GM12878 (cell line): ENCODE measurements around the gene STAT4. TPM values are rescaled to one million over a fixed set of nuclear protein-coding genes. Genes with fewer than 3 reads are reported as not detected.

Experiments used
- EZH2 ChIP-seq: IDR thresholded peaks from 2 replicates; pipeline ENCODE4 v1.6.1; 2012; ENCODE audit warnings: low read depth, mild to moderate bottlenecking, control low read depth, inconsistent platforms, low read length, borderline replicate concordance; ENCODE audit not compliant: control insufficient read depth
- FOXK2 ChIP-seq: fragments of 450-650 bp; IDR thresholded peaks from 2 replicates; pipeline ENCODE4 v1.6.1; 2017; ENCODE audit warnings: mild to moderate bottlenecking, moderate library complexity
- POLR2AphosphoS5 ChIP-seq: IDR thresholded peaks from 2 replicates; pipeline ENCODE4 v1.6.1; 2011; ENCODE audit warnings: mild to moderate bottlenecking, low read length, inconsistent platforms
- STAT3 ChIP-seq: IDR thresholded peaks from 2 replicates; pipeline ENCODE4 v1.6.1; 2011; ENCODE audit warnings: low read depth, low read length, improper control_type of control experiment
- ZZZ3 ChIP-seq: IDR thresholded peaks from 2 replicates; pipeline ENCODE4 v1.6.1; 2011; ENCODE audit warnings: low read depth; ENCODE audit not compliant: control insufficient read depth, insufficient read length
- polyA plus RNA-seq, 11 experiments: library from polyadenylated mRNA; depleted of rRNA in 4 of 11; unstranded in 6 of 11; stranded (reverse) in 5 of 11; fragments of >200 nt; fragmentation: Nextera tagmentation in 4 of 11; fragmentation: Illumina TruSeq in 1 of 11; extraction: Ambion mirVana in 4 of 11; extraction: Trizol in 1 of 11; gene quantifications; 1 replicate in 1 of 11; 2 replicates in 10 of 11; pipeline versions ENCODE4 v1.2.1 to v1.2.3, GENCODE V29; 2011 to 2016; ENCODE audit warnings: inconsistent platforms in 2 of 11, missing spikeins in 2 of 11, low read depth in 1 of 11
- total RNA-seq, 4 experiments: library from RNA; depleted of rRNA in 3 of 4; stranded (reverse); fragments of >200 nt in 3 of 4; fragmentation: Illumina TruSeq in 1 of 4; extraction: Trizol in 1 of 4; gene quantifications; 2 replicates each; pipeline versions ENCODE4 v1.2.1 to v1.2.3, GENCODE V29; 2013 to 2021
- TF ChIP-seq, protein P1 (sequence below): fragments of 450-650 bp; IDR thresholded peaks from 2 replicates; pipeline ENCODE4 v1.6.1; 2017; ENCODE audit warnings: mild to moderate bottlenecking, moderate library complexity
- TF ChIP-seq, protein P2 (sequence below), 3 experiments: IDR thresholded peaks in 2 of 3; conservative IDR thresholded peaks in 1 of 3; 2 replicates each; pipeline ENCODE4 v1.5.1; 2011; ENCODE audit warnings: low read depth in 3 of 3, low read length in 3 of 3, mild to moderate bottlenecking in 3 of 3, control low read depth in 2 of 3, moderate library complexity in 2 of 3, inconsistent platforms in 1 of 3, mixed read lengths in 1 of 3; ENCODE audit not compliant: control insufficient read depth in 2 of 3, insufficient read depth in 1 of 3; ENCODE audit errors: extremely low read depth in 1 of 3

Gene STAT4
- total and polyA plus RNA-seq, 10 of the 15 experiments (the other 5 are each of a cell fraction or from before 2014, with no cell fraction given) = 3.1 to 9.3 (median 7.1) TPM

DNA sequence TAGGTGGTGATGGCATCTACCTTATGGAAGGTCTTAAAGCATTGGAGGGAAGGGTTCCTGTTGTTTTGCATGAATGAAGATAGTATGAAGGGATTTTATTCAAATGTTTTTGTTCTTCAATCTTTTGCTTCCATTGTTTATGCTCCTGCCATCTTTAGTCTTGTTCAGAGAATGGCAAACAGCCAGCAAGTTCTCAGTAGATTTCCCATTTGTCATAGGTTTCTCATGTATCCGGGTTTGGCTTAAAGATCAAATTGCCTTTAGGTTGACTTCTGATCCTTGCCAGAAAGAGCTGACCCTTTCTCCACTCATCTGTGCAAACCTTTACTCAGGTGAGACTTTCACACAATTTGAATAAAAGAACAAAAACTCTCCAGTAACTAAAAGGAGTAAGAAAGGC, 44.2 kb upstream of the STAT4 start (continued):
- TF ChIP-seq, protein P1, sequence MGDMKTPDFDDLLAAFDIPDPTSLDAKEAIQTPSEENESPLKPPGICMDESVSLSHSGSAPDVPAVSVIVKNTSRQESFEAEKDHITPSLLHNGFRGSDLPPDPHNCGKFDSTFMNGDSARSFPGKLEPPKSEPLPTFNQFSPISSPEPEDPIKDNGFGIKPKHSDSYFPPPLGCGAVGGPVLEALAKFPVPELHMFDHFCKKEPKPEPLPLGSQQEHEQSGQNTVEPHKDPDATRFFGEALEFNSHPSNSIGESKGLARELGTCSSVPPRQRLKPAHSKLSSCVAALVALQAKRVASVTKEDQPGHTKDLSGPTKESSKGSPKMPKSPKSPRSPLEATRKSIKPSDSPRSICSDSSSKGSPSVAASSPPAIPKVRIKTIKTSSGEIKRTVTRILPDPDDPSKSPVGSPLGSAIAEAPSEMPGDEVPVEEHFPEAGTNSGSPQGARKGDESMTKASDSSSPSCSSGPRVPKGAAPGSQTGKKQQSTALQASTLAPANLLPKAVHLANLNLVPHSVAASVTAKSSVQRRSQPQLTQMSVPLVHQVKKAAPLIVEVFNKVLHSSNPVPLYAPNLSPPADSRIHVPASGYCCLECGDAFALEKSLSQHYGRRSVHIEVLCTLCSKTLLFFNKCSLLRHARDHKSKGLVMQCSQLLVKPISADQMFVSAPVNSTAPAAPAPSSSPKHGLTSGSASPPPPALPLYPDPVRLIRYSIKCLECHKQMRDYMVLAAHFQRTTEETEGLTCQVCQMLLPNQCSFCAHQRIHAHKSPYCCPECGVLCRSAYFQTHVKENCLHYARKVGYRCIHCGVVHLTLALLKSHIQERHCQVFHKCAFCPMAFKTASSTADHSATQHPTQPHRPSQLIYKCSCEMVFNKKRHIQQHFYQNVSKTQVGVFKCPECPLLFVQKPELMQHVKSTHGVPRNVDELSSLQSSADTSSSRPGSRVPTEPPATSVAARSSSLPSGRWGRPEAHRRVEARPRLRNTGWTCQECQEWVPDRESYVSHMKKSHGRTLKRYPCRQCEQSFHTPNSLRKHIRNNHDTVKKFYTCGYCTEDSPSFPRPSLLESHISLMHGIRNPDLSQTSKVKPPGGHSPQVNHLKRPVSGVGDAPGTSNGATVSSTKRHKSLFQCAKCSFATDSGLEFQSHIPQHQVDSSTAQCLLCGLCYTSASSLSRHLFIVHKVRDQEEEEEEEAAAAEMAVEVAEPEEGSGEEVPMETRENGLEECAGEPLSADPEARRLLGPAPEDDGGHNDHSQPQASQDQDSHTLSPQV = no peak
- TF ChIP-seq EZH2 (no peak), FOXK2 (no peak), ZZZ3 (no peak), POLR2AphosphoS5 (no peak), STAT3 (no peak)
- TF ChIP-seq, protein P2, sequence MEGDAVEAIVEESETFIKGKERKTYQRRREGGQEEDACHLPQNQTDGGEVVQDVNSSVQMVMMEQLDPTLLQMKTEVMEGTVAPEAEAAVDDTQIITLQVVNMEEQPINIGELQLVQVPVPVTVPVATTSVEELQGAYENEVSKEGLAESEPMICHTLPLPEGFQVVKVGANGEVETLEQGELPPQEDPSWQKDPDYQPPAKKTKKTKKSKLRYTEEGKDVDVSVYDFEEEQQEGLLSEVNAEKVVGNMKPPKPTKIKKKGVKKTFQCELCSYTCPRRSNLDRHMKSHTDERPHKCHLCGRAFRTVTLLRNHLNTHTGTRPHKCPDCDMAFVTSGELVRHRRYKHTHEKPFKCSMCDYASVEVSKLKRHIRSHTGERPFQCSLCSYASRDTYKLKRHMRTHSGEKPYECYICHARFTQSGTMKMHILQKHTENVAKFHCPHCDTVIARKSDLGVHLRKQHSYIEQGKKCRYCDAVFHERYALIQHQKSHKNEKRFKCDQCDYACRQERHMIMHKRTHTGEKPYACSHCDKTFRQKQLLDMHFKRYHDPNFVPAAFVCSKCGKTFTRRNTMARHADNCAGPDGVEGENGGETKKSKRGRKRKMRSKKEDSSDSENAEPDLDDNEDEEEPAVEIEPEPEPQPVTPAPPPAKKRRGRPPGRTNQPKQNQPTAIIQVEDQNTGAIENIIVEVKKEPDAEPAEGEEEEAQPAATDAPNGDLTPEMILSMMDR (IDR thresholded peaks at IDR 0.05 in 2 of 3, conservative IDR thresholded peaks at IDR 0.05 in 1 of 3; ENCODE audit: control insufficient read depth in 2 of 3, extremely low read depth in 1 of 3, insufficient read depth in 1 of 3, low read depth in 3 of 3, low read length in 3 of 3) = no peak
- TF ChIP-seq, all 136 proteins: peak for 0
